HCT116 (cell line): ENCODE results near the gene ZNF823. TPM values are rescaled to one million over a fixed set of nuclear protein-coding genes. Genes with fewer than 3 reads are reported as not detected.

ENCODE experiments used
- ATAC-seq: fragments of 200-7000 bp; cut with Tn5 transposase; 2 replicates; pipeline ENCODE4 v1.9.1; 2020; ENCODE audit warnings: mild to moderate bottlenecking, moderate library complexity
- BruUV-seq: library from RNA; stranded (reverse); fragments of 400-500 nt; replicated peaks from 2 replicates; lab custom pipeline; 2021; lab: Mats Ljungman, UMichigan
- CTCF ChIA-PET: fragments of 300-600 bp; sonication (Branson Sonifier 250); formaldehyde crosslinking; loops from one replicate; lab custom pipeline; 2021; ENCODE audit warnings: antibody characterized with exemption; lab: Charles Lee
- POLR2A ChIA-PET: fragments of 300-600, 350-600 bp; sonication (Branson Sonifier 250); formaldehyde crosslinking; loops from one replicate; lab custom pipeline; 2021; ENCODE audit warnings: antibody characterized with exemption; lab: Charles Lee
- RAD21 ChIA-PET, 2 experiments: fragments of 300-600 bp; sonication (Branson Sonifier 250); formaldehyde crosslinking; loops; one replicate each; lab custom pipeline; 2023; ENCODE audit warnings: low total read pairs in 2 of 2; ENCODE audit not compliant: uncharacterized antibody in 2 of 2, unreplicated experiment in 2 of 2, low non-redundant PET in 1 of 2; lab: Charles Lee
- DNase-seq: peaks from one replicate; pipeline ENCODE4 v3.0.0-alpha.2; 2010; ENCODE audit warnings: low read depth, low spot score
- H2AFZ ChIP-seq: fragments of 200-600 bp; shearing (Covaris generic), sonication (generic); 2 replicates; pipeline ENCODE4 v1.6.1; 2017; ENCODE audit warnings: low read depth, mixed run types, mixed read lengths, antibody characterized with exemption, low read length; ENCODE audit not compliant: poor library complexity, severe bottlenecking
- H3K27ac ChIP-seq: 2 replicates; pipeline ENCODE4 v1.5.1; 2012; ENCODE audit warnings: low read depth, low read length
- H3K27me3 ChIP-seq: fragments of 200-600 bp; sonication (generic); 2 replicates; pipeline ENCODE4 v1.6.1; 2016; ENCODE audit warnings: mixed run types, low read length, mixed read lengths; ENCODE audit not compliant: insufficient read depth
- H3K36me3 ChIP-seq, 2 experiments: fragments of 200-500 bp in 1 of 2; fragments of 200-600 bp in 1 of 2; sonication (Bioruptor generic) in 1 of 2; sonication (generic) in 1 of 2; 2 replicates each; pipeline versions ENCODE4 v1.5.1 to v1.6.1; 2014 to 2016; ENCODE audit warnings: low read length in 2 of 2, inconsistent platforms in 1 of 2, mixed read lengths in 1 of 2, mixed run types in 1 of 2; ENCODE audit not compliant: insufficient read depth in 2 of 2, control insufficient read depth in 1 of 2
- H3K4me1 ChIP-seq, 2 experiments: fragments of 200-600 bp in 1 of 2; sonication (generic) in 1 of 2; 2 replicates each; pipeline versions ENCODE4 v1.5.1 to v1.6.1; 2012 to 2017; ENCODE audit warnings: low read length in 2 of 2, inconsistent platforms in 1 of 2, mild to moderate bottlenecking in 1 of 2, mixed read lengths in 1 of 2, mixed run types in 1 of 2, moderate library complexity in 1 of 2; ENCODE audit not compliant: insufficient read depth in 2 of 2, control insufficient read depth in 1 of 2
- H3K4me2 ChIP-seq: fragments of 200-600 bp; sonication (generic); 2 replicates; pipeline ENCODE4 v1.6.1; 2017; ENCODE audit warnings: mixed run types, low read length, mixed read lengths
- H3K4me3 ChIP-seq, 2 experiments: fragments of 200-600 bp in 1 of 2; sonication (generic) in 1 of 2; replicated peaks in 1 of 2; 2 replicates each; pipeline ENCODE4 v1.5.1; 2011 to 2016; ENCODE audit warnings: low read length in 2 of 2, control low read depth in 1 of 2, low read depth in 1 of 2, mild to moderate bottlenecking in 1 of 2, mixed read lengths in 1 of 2, mixed run types in 1 of 2
- H3K79me2 ChIP-seq: fragments of 200-600 bp; sonication (generic); 2 replicates; pipeline ENCODE4 v1.6.1; 2017; ENCODE audit warnings: mild to moderate bottlenecking, mixed run types, low read length, moderate library complexity, mixed read lengths; ENCODE audit not compliant: insufficient read depth
- H3K9ac ChIP-seq: fragments of 200-600 bp; sonication (generic); 2 replicates; pipeline ENCODE4 v1.6.1; 2016; ENCODE audit warnings: low read length, mixed read lengths
- H3K9me2 ChIP-seq: fragments of 200-600 bp; sonication (generic), shearing (Covaris generic); 2 replicates; pipeline ENCODE4 v1.6.1; 2017; ENCODE audit warnings: mixed run types, mild to moderate bottlenecking, moderate library complexity; ENCODE audit not compliant: insufficient read depth
- H3K9me3 ChIP-seq, 2 experiments: fragments of 200-500 bp in 1 of 2; fragments of 200-600 bp in 1 of 2; sonication (Bioruptor generic) in 1 of 2; sonication (generic) in 1 of 2; 2 replicates each; pipeline ENCODE4 v1.6.1; 2014 to 2017; ENCODE audit warnings: low read length in 2 of 2, mixed read lengths in 2 of 2, inconsistent platforms in 1 of 2, low read depth in 1 of 2, mild to moderate bottlenecking in 1 of 2, mixed run types in 1 of 2, moderate library complexity in 1 of 2; ENCODE audit not compliant: control insufficient read depth in 1 of 2, insufficient read depth in 1 of 2
- H4K20me1 ChIP-seq: fragments of 200-600 bp; sonication (generic), shearing (Covaris generic); 2 replicates; pipeline ENCODE4 v1.6.1; 2017; ENCODE audit warnings: mixed run types, mild to moderate bottlenecking, moderate library complexity; ENCODE audit not compliant: insufficient read depth
- ELF1 ChIP-seq: IDR thresholded peaks from 2 replicates; pipeline ENCODE4 v1.6.1; 2012; ENCODE audit warnings: low read depth, borderline replicate concordance
- EZH2phosphoT487 ChIP-seq: fragments of 200-600 bp; IDR thresholded peaks from 2 replicates; pipeline ENCODE4 v1.6.1; 2018; ENCODE audit warnings: antibody characterized with exemption, borderline replicate concordance
- JUND ChIP-seq: IDR thresholded peaks from 2 replicates; pipeline ENCODE4 v1.6.1; 2012
- POLR2AphosphoS5 ChIP-seq: IDR thresholded peaks from 2 replicates; pipeline ENCODE4 v1.6.1; 2011; ENCODE audit warnings: mild to moderate bottlenecking, low read depth, low read length, moderate library complexity
- SIN3A ChIP-seq: IDR thresholded peaks from 2 replicates; pipeline ENCODE4 v1.6.1; 2012; ENCODE audit warnings: low read depth
- SP1 ChIP-seq: IDR thresholded peaks from 2 replicates; pipeline ENCODE4 v1.6.1; 2012; ENCODE audit warnings: low read depth
- ZFX ChIP-seq: fragments of 450-650 bp; IDR thresholded peaks from 2 replicates; pipeline ENCODE4 v1.6.1; 2017
- intact Hi-C: fragments of 100-400 bp; cut with micrococcal nuclease; formaldehyde crosslinking; loops from 2 replicates; pipeline ENCODE4 v1.10.0; 2022
- total RNA-seq: library from RNA; stranded (reverse); gene quantifications from one replicate; pipeline ENCODE4 v1.2.1, GENCODE V29; 2021; ENCODE audit not compliant: unreplicated experiment
- TF ChIP-seq, protein P1 (sequence below): IDR thresholded peaks from 2 replicates; pipeline ENCODE4 v1.6.1; 2011; ENCODE audit warnings: mild to moderate bottlenecking, low read length, moderate library complexity; ENCODE audit not compliant: insufficient replicate concordance; ENCODE audit errors: extremely low read depth

Gene ZNF823
- total RNA-seq, 1 experiment from 2014 or later = 4.7 TPM

DNA sequence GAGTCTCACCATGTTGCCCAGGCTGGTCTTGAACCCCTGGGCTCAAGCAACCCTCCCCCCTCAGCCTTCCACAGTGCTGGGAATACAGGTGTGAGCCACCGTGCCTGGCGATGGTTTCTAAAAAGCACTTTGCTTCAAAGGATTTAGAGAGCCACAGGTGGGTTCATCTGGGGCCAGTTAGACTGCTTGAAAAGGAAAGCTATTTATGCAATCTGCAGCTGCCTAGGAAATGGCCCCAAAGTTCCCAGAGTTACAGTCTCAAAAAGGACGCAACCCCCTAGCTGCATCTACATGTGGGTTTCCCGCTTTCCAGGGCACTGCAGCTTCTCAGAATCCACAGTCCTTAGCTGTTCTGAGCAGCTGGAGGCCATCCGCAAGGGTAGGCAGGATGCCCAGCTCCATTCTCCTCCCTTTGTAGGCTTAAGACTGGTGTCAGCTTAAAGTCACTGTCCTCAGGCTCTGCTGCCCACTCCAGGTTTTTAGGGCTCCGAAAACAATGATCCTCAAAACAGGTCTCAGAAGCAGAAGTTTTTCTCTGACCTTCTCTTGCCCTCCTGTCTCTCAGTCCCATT, 41.4 kb downstream of the ZNF823 start:
- ATAC-seq (no peak), DNase-seq (no peak)
- H3K27me3 ChIP-seq = no peaks in the 10 kb centered on the region
- H3K4me2 ChIP-seq = no peak overlapping the region
- ChIA-PET CTCF (interaction anchor here (0.6 kb wide), 1 partner anchor 58 kb away, joined by 3 read pairs; no protein-coding TSS in a partner anchor), RAD21 (no interaction called here), POLR2A (no interaction called here)
- no peaks in the 10 kb centered on the region for H3K36me3 ChIP-seq
- H3K27ac ChIP-seq = no peak overlapping the region
- H3K4me1 ChIP-seq = peaks cover 2 to 15% of the 10 kb centered on the region in 2 experiments; a peak in 3 of 4 replicates
- no peaks in the 10 kb centered on the region for H4K20me1 ChIP-seq
- H3K9me2 ChIP-seq = no peaks in the 10 kb centered on the region
- no TSS peak for BruUV-seq
- TF ChIP-seq POLR2AphosphoS5 (no peak), ZFX (no peak), SP1 (no peak), EZH2phosphoT487 (no peak), SIN3A (no peak), ELF1 (no peak), JUND (no peak)
- TF ChIP-seq, protein P1, sequence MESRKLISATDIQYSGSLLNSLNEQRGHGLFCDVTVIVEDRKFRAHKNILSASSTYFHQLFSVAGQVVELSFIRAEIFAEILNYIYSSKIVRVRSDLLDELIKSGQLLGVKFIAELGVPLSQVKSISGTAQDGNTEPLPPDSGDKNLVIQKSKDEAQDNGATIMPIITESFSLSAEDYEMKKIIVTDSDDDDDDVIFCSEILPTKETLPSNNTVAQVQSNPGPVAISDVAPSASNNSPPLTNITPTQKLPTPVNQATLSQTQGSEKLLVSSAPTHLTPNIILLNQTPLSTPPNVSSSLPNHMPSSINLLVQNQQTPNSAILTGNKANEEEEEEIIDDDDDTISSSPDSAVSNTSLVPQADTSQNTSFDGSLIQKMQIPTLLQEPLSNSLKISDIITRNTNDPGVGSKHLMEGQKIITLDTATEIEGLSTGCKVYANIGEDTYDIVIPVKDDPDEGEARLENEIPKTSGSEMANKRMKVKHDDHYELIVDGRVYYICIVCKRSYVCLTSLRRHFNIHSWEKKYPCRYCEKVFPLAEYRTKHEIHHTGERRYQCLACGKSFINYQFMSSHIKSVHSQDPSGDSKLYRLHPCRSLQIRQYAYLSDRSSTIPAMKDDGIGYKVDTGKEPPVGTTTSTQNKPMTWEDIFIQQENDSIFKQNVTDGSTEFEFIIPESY = no peak
- no peak overlapping the region for H2AFZ ChIP-seq
- H3K4me3 ChIP-seq = no peak overlapping the region
- H3K9ac ChIP-seq = no peak overlapping the region
- intact Hi-C loops = loop anchor here (5.0 kb wide), 1 partner anchor 115 kb away; the partner anchor contains the start of gene ZNF440
- H3K79me2 ChIP-seq = peaks cover 12% of the 10 kb centered on the region
- 0 out of 4 replicates have a peak, but pooled peaks cover 0 to 4% of the 10 kb centered on the region in 2 experiments for H3K9me3 ChIP-seq
